ENCODE data around the gene TBC1D23. TPM values are rescaled to one million over a fixed set of nuclear protein-coding genes. Genes with fewer than 3 reads are reported as not detected.
"Not testable (repeated sequence)": the region's sequence is repeated elsewhere in the genome, so short reads cannot be mapped to it uniquely, and the experiment has no call there.

The TBC1D23 gene
- polyA plus RNA-seq, 1 of the 3 experiments (the other 2 are of a cell fraction) = 6.7 TPM

- H3K79me2 ChIP-seq (ENCODE audit: insufficient read depth) = no peaks in the 10 kb centered on the region
- no peaks in the 10 kb centered on the region for H3K27me3 ChIP-seq (ENCODE audit: insufficient read depth)
- no peak overlapping the region for H3K9ac ChIP-seq
- H3K4me1 ChIP-seq (ENCODE audit: control insufficient read depth in 1 of 2, insufficient read depth in 2 of 2, low read depth in 1 of 2, low read length in 1 of 2) = peaks cover 0 to 8% of the 10 kb centered on the region in 2 experiments; a peak in 1 of 4 replicates
- H3K4me2 ChIP-seq = no peak overlapping the region
- POLR2A ChIA-PET = no interaction called here
- H3K4me3 ChIP-seq (ENCODE audit: low read depth in 2 of 2, low read length in 1 of 2) = no peak overlapping the region
- H3K36me3 ChIP-seq (replicated peaks in 1 of 2; ENCODE audit: control insufficient read depth in 1 of 2, insufficient read depth in 2 of 2, low read length in 1 of 2) = no peaks in the 10 kb centered on the region
- peaks cover 8% of the 10 kb centered on the region for H3F3A ChIP-seq (replicated peaks; ENCODE audit: insufficient read depth)
- no peaks in the 10 kb centered on the region for H4K20me1 ChIP-seq (ENCODE audit: insufficient read depth)
- no peak overlapping the region; the same call in 1 of the 2 replicates for H2AFZ ChIP-seq (ENCODE audit: low read depth)
- no peak for TF ChIP-seq TCF12 (IDR thresholded peaks at IDR 0.05)
- no peak for TF ChIP-seq MEF2A (IDR thresholded peaks at IDR 0.05; ENCODE audit: borderline replicate concordance, low read depth)
- no peak for TF ChIP-seq NRF1 (IDR thresholded peaks at IDR 0.05; ENCODE audit: low read depth, low read length)
- TF ChIP-seq NFIC (IDR thresholded peaks at IDR 0.05; ENCODE audit: borderline replicate concordance) = no peak
- no peak for TF ChIP-seq EP300 (IDR thresholded peaks at IDR 0.05; ENCODE audit: borderline replicate concordance in 1 of 2, low read depth in 1 of 2, low read length in 1 of 2)
- TF ChIP-seq YY1 (IDR thresholded peaks at IDR 0.05; ENCODE audit: low read depth) = no peak
- TF ChIP-seq SMC3 (IDR thresholded peaks at IDR 0.05; ENCODE audit: low read depth, low read length) = no peak
- no peak for TF ChIP-seq JUND (IDR thresholded peaks at IDR 0.05)
- no peak for TF ChIP-seq ELF1 (IDR thresholded peaks at IDR 0.05)
- no peak for TF ChIP-seq SIN3A (IDR thresholded peaks at IDR 0.05; ENCODE audit: borderline replicate concordance, low read depth, low read length)
- TF ChIP-seq MXI1 (IDR thresholded peaks at IDR 0.05; ENCODE audit: low read depth, low read length) = no peak
- TF ChIP-seq POLR2AphosphoS5 (IDR thresholded peaks at IDR 0.05; ENCODE audit: low read depth, low read length) = no peak
- TF ChIP-seq USF2 (IDR thresholded peaks at IDR 0.05; ENCODE audit: borderline replicate concordance, low read depth, low read length) = no peak
- no peak for TF ChIP-seq MAX (IDR thresholded peaks at IDR 0.05; ENCODE audit: low read depth)
- no peak for TF ChIP-seq CTCF (IDR thresholded peaks at IDR 0.05)
- H3K9me3 ChIP-seq = no peaks in the 10 kb centered on the region
- H3K9me2 ChIP-seq = no peaks in the 10 kb centered on the region
- CTCF ChIA-PET = interaction anchor here (1.7 kb wide), 1 partner anchor 384 kb away, joined by 5 read pairs; no protein-coding TSS in a partner anchor
- H3K27ac ChIP-seq (ENCODE audit: low read depth in 2 of 2, low read length in 1 of 2) = no peak overlapping the region
- 79% methylated on average over 2 of the region's 2 CpGs for WGBS (ENCODE audit: low lambda C conversion rate)
- no peak for DNase-seq
These were observed 33.3 kb upstream of the TBC1D23 start for GRCh38 chr3:100227511-100227921.

GRCh38 chr3:100228247-100228646, 32.5 kb upstream of the TBC1D23 start:
- 76% methylated on average over 1 of the region's 1 CpG for WGBS (ENCODE audit: low lambda C conversion rate)
- no peak overlapping the region for H3K4me3 ChIP-seq (ENCODE audit: low read depth in 2 of 2, low read length in 1 of 2)
- H3K4me1 ChIP-seq (ENCODE audit: control insufficient read depth in 1 of 2, insufficient read depth in 2 of 2, low read depth in 1 of 2, low read length in 1 of 2) = peaks cover 0 to 8% of the 10 kb centered on the region in 2 experiments; a peak in 1 of 4 replicates
- H3K79me2 ChIP-seq (ENCODE audit: insufficient read depth) = no peaks in the 10 kb centered on the region
- H3K27me3 ChIP-seq (ENCODE audit: insufficient read depth) = no peaks in the 10 kb centered on the region
- ChIA-PET POLR2A (no interaction called here), CTCF (interaction anchor here (0.6 to 1.7 kb wide), 4 partner anchors 17 to 385 kb away, joined by 3 to 5 read pairs (median 4); no protein-coding TSS in a partner anchor)
- no peak overlapping the region for H3K27ac ChIP-seq (ENCODE audit: low read depth in 2 of 2, low read length in 1 of 2)
- no peak overlapping the region for H2AFZ ChIP-seq (ENCODE audit: low read depth)
- H3K9me3 ChIP-seq = no peaks in the 10 kb centered on the region
- H3K36me3 ChIP-seq (replicated peaks in 1 of 2; ENCODE audit: control insufficient read depth in 1 of 2, insufficient read depth in 2 of 2, low read length in 1 of 2) = no peaks in the 10 kb centered on the region
- H3K9me2 ChIP-seq = no peaks in the 10 kb centered on the region
- TF ChIP-seq MAX (IDR thresholded peaks at IDR 0.05; ENCODE audit: low read depth) = no peak
- no peak for TF ChIP-seq POLR2AphosphoS5 (IDR thresholded peaks at IDR 0.05; ENCODE audit: low read depth, low read length)
- no peak for TF ChIP-seq ELF1 (IDR thresholded peaks at IDR 0.05)
- TF ChIP-seq FOXM1 (IDR thresholded peaks at IDR 0.05; ENCODE audit: low read depth) = no peak
- TF ChIP-seq CTCF (IDR thresholded peaks at IDR 0.05) = no peak
- TF ChIP-seq RCOR1 (IDR thresholded peaks at IDR 0.05; ENCODE audit: low read length) = no peak
- TF ChIP-seq NFIC (IDR thresholded peaks at IDR 0.05; ENCODE audit: borderline replicate concordance) = no peak
- peaks cover 8% of the 10 kb centered on the region for H3F3A ChIP-seq (replicated peaks; ENCODE audit: insufficient read depth)
- H4K20me1 ChIP-seq (ENCODE audit: insufficient read depth) = no peaks in the 10 kb centered on the region
- no peak overlapping the region for H3K4me2 ChIP-seq
- no peak overlapping the region for H3K9ac ChIP-seq
- no peak for DNase-seq

- H3K9ac ChIP-seq; POLR2A ChIA-PET; H4K20me1 ChIP-seq (ENCODE audit: insufficient read depth); H3K4me1 ChIP-seq (ENCODE audit: control insufficient read depth in 1 of 2, insufficient read depth in 2 of 2, low read depth in 1 of 2, low read length in 1 of 2); H3K4me3 ChIP-seq (ENCODE audit: low read depth in 2 of 2, low read length in 1 of 2); H3K27me3 ChIP-seq (ENCODE audit: insufficient read depth); H2AFZ ChIP-seq (ENCODE audit: low read depth); H3F3A ChIP-seq (replicated peaks; ENCODE audit: insufficient read depth); H3K36me3 ChIP-seq (replicated peaks in 1 of 2; ENCODE audit: control insufficient read depth in 1 of 2, insufficient read depth in 2 of 2, low read length in 1 of 2); H3K9me2 ChIP-seq; H3K9me3 ChIP-seq; H3K27ac ChIP-seq (ENCODE audit: low read depth in 2 of 2, low read length in 1 of 2); DNase-seq; H3K4me2 ChIP-seq; H3K79me2 ChIP-seq (ENCODE audit: insufficient read depth): not testable (repeated sequence)
- CTCF ChIA-PET = interaction anchor here (1.0 to 1.1 kb wide), 2 partner anchors 18 to 25 kb away, joined by 3 to 4 read pairs; no protein-coding TSS in a partner anchor
- 52% methylated on average over 3 of the region's 3 CpGs for WGBS (ENCODE audit: low lambda C conversion rate)
These were observed 31.6 kb upstream of the TBC1D23 start for GRCh38 chr3:100229188-100229587.
